ENCODE data around the gene NPHP4.

NPHP4 gene

GRCh38 chr1:5992026-5992813 lies at the start of gene NPHP4:
TSS of gene NPHP4 (minus strand) at chr1:5992425. CDS start at chr1:5986289, 6,136 bp downstream.
- peak; percentile 96 for DNase-seq (ENCODE audit: low read depth)

- DNase-seq (ENCODE audit: low read depth) = no peak
Measured at GRCh38 chr1:6041432-6042062, 49.3 kb upstream of the NPHP4 start.

- no peak for DNase-seq (ENCODE audit: low read depth)
Measured at GRCh38 chr1:6040861-6041415, 48.7 kb upstream of the NPHP4 start.

DNA sequence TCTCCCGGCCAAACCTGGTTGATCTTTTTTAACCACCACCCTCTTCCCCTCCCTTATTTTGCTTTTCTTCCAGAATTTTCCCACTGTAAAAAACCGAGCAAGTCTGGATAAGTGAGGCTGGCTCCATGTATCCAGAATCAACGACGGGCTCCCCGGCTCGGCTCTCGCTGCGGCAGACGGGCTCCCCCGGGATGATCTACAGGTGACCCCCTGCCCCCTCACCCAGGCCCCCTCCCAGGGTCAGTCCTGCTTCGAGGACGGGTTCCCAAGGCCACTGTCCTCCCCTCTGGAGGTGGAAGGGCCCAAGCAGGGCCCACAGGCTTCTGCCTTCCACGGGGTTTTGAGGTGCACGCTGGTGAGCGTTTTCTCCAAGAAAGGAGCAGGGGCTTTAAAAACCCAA lies 48.2 kb upstream of the NPHP4 start:
- DNase-seq (ENCODE audit: low read depth) = no peak

- DNase-seq (ENCODE audit: low read depth) = no peak
Measured at GRCh38 chr1:6039031-6039430, 46.8 kb upstream of the NPHP4 start.

GRCh38 chr1:6038603-6039002 lies 46.4 kb upstream of the NPHP4 start:
- no peak for DNase-seq (ENCODE audit: low read depth)

GRCh38 chr1:6037338-6037762 lies 45.1 kb upstream of the NPHP4 start:
- no peak for DNase-seq (ENCODE audit: low read depth)

GRCh38 chr1:6035719-6036118 lies 43.5 kb upstream of the NPHP4 start:
- DNase-seq (ENCODE audit: low read depth) = no peak

- DNase-seq (ENCODE audit: low read depth) = no peak
Measured at GRCh38 chr1:6035303-6035702, 43.1 kb upstream of the NPHP4 start.

GRCh38 chr1:6034750-6035096 lies 42.5 kb upstream of the NPHP4 start:
- no peak for DNase-seq (ENCODE audit: low read depth)

DNA sequence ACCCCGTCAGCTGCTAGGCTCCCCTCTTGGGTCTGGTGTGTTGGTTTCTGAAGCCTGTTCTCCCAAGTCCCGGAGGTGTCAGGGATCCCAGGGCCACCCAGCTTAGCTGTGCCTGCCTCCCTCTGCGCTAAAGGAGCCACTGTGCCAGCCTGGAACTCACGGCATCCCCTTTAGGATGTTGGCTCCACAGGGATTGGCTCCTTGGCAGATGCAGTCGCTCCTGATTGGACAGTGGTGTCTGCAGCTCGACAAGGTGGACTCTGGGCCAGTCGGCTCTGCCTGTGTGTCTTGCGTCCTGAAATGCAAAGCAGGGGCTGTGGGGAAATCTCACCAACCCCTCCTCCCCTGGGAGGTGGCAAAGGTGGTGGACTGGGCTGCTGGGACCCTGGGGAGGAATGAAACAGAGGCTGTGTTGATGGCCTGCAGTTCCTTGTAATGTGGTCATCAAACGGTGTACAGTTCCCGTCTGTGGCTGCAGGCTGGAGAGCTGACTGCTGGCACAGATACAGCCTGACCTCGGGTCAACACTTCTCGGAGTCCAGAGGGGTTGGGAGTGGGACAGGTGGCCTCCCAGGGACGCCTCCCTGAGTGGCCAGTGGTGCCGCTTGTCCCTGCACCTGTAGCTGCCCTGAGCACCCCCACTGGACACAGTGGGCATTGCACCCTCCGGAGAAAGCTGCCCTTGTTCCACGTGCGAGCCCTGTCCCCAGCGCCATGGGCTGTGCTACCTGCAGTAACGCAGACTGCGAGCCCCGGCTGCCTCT lies 41.9 kb upstream of the NPHP4 start:
- DNase-seq (ENCODE audit: low read depth) = no peak

GRCh38 chr1:6033124-6033523 lies 40.9 kb upstream of the NPHP4 start:
- no peak for DNase-seq (ENCODE audit: low read depth)

GRCh38 chr1:6030547-6031261 lies 38.5 kb upstream of the NPHP4 start:
- DNase-seq (ENCODE audit: low read depth) = no peak

- DNase-seq (ENCODE audit: low read depth) = no peak
Measured at GRCh38 chr1:6030132-6030531, 37.9 kb upstream of the NPHP4 start.

- DNase-seq (ENCODE audit: low read depth) = no peak
Measured at GRCh38 chr1:6029351-6029750, 37.1 kb upstream of the NPHP4 start.

DNA sequence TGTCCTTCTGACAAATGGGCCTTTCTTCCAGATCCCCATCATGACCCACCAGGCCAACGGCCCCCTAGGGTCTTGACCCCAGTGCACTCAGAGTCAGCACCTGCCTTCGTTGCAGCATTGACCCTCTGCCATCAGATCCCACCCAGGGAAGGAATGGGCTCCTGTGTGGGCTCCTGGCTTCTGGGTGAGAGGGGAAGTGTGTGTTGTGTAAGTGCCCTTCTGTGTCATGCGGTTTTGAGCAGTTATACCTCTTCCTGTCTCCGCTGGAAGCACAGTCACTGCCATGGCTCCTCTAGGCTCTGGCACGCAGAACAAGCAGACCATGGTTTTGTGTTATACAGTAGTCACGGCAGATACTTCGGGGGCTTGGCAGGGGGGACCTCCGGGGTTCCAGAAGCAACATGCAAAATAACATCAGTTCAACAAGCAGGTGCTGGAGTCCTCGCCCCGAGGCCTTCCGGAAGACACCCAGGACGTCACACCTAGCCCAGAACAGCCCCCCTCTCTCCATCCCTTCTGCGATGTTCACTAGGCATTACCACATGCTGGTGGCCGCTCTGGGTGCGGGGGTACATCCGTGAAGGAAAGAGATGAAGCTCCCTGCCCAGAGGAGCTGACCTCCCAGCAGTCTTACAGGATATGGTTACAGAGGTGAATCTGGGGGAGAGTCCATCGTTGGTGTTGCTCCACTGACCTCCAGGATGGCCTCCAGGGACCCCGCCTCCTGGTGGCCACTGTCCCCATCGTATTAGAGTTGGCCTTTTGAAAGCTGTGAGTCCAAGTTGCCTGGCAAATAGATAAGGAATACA lies 36.0 kb upstream of the NPHP4 start:
- peak; percentile 17 for DNase-seq (ENCODE audit: low read depth)

GRCh38 chr1:6027591-6027990 lies 35.4 kb upstream of the NPHP4 start:
- no peak for DNase-seq (ENCODE audit: low read depth)

DNA sequence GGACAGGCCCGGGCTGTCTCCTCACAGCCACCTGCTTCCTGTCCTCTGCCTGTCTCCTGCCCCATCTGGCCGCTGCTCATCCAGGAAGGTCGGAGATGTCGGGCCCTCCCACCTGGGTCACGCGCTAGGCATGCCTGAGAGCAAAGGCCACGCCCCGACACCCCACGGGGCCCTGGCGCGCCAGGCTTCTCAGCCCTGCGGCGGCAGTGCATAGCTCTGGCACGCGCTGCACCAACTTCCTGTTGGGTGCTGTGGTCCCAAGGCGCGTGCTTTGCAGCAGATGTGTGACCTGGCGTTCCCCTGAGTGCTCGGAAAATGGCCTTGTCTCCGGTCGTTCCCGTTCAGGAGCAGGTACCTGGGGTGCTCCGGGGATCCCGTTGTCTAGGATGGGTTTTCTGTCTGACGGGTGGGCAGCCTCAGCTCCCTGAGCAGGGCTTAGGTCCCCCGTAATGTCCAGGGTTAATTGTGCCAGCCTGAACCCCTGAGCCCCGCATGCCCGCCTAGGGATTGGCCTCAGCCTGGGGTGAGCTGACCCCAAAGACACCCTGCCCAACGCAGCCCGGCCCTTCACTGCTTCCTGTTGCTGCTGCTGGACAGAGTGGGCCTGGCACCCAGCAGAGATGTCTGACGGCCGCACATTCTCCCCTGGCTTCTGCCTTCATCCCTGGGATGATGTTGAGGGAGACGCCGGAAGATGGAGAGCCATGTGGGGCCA lies 34.0 kb upstream of the NPHP4 start:
- DNase-seq (ENCODE audit: low read depth) = peak; percentile 83

DNA sequence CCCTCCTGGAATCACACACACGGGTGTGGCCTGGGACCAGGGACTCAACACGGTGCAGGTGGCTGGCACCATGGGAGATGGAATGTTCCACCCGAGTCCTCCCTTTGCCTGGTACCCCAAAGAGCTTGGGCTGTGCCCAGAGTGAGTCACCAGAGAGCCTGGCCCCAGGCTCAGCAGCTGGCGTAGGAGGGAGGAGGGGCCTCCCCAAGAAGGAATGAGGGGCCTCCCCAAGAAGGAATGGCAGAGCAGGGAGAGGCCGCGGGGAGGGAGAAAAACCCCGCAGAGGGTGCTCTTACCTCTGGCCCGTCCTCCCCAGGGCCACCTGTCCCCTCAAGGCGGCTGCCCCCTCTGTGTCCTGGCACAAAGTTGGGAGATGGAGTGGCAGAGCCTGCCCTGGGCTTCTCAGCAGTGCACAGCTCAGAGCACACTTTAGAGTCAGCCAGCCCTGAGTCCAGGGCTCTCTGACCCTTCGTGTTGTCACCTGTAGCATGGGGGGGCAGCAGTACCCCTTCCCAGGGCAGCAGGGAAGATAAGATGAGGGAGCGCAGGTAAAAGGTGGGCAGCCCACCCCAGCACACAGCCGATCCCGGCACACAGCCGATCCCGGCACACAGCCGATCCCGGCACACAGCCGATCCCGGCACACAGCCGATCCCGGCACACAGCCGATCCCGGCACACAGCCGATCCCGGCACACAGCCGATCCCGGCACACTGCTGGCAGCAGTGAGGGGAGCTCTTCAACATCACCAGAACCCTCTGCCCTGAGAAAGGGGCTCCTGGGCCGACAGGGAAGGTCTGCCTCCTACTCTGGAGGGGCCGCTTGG lies 33.3 kb upstream of the NPHP4 start:
- no peak for DNase-seq (ENCODE audit: low read depth)

DNA sequence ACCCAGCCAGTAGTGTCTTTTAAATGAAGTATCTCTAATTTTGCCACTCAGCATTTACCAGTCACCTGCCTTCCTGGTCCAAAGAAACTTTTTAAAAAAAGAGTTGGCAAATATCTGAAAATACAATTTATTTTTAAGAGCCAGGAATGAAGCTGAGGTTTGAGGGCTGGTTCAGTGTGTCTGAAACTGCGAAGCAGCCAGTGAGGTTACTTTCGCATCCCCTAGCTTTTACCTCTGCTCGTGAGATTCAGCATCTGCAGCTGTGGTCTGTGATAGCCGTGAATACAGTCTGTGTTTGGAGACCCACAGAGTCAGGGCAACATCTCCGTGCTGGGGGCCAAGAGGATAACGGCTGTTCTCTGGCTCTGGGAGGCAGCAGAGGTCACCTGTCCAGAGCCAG lies 32.2 kb upstream of the NPHP4 start:
- no peak for DNase-seq (ENCODE audit: low read depth)
